HG02938 (cell line): ENCODE data around the gene WDR86.

Experiments used
- ATAC-seq: cut with Tn5 transposase; IDR thresholded peaks from one replicate; pipeline ENCODE4 v1.9.1; 2021; ENCODE audit warnings: mild to moderate bottlenecking, moderate library complexity; ENCODE audit not compliant: unreplicated experiment

WDR86 gene

GRCh38 chr7:151393031-151393977 is 16.5 kb downstream of the WDR86 start:
- ATAC-seq = no peak

GRCh38 chr7:151392426-151392825 is 17.4 kb downstream of the WDR86 start:
- ATAC-seq = no peak

GRCh38 chr7:151392002-151392401 is 17.8 kb downstream of the WDR86 start:
- ATAC-seq = no peak

- no peak for ATAC-seq
Observed at GRCh38 chr7:151391358-151391730, 18.5 kb downstream of the WDR86 start.

GRCh38 chr7:151390598-151391357 is 19.1 kb downstream of the WDR86 start:
- ATAC-seq = no peak

GRCh38 chr7:151389768-151390597 is 19.9 kb downstream of the WDR86 start:
- no peak for ATAC-seq

GRCh38 chr7:151389096-151389767 is 20.6 kb downstream of the WDR86 start:
- ATAC-seq = no peak

- ATAC-seq = no peak
Observed at GRCh38 chr7:151388430-151388829, 21.4 kb downstream of the WDR86 start.

- no peak for ATAC-seq
Observed at GRCh38 chr7:151388007-151388297, 21.9 kb downstream of the WDR86 start.

GRCh38 chr7:151387161-151388006 is 22.5 kb downstream of the WDR86 start:
- ATAC-seq = no peak

- ATAC-seq = no peak
Observed at GRCh38 chr7:151386301-151387160, 23.3 kb downstream of the WDR86 start.

- ATAC-seq = no peak
Observed at GRCh38 chr7:151385626-151386300, 24.1 kb downstream of the WDR86 start.

- ATAC-seq = no peak
Observed at GRCh38 chr7:151384776-151385625, 24.8 kb downstream of the WDR86 start.

- no peak for ATAC-seq
Observed at GRCh38 chr7:151384352-151384697, 25.5 kb downstream of the WDR86 start.

GRCh38 chr7:151383638-151384351 is 26.0 kb downstream of the WDR86 start:
- no peak for ATAC-seq

GRCh38 chr7:151382079-151382885 is 27.6 kb downstream of the WDR86 start:
- no peak for ATAC-seq
